PC-9 (cell line): Measurements from ENCODE around the gene NOTO.

Experiments
- EZH2 ChIP-seq: fragments of 200-600 bp; sonication (generic); IDR thresholded peaks from 2 replicates; pipeline ENCODE4 v1.8.0; 2017; ENCODE audit warnings: antibody characterized with exemption, low read depth
- TF ChIP-seq, protein P1 (sequence below): fragments of 200-600 bp; sonication (generic); conservative IDR thresholded peaks from 2 replicates; pipeline ENCODE4 v1.6.1; 2017; ENCODE audit warnings: mixed run types, antibody characterized with exemption, mild to moderate bottlenecking, moderate library complexity

GRCh38 chr2:73256618-73256922 lies 54.2 kb downstream of the NOTO start:
- TF ChIP-seq, protein P1, sequence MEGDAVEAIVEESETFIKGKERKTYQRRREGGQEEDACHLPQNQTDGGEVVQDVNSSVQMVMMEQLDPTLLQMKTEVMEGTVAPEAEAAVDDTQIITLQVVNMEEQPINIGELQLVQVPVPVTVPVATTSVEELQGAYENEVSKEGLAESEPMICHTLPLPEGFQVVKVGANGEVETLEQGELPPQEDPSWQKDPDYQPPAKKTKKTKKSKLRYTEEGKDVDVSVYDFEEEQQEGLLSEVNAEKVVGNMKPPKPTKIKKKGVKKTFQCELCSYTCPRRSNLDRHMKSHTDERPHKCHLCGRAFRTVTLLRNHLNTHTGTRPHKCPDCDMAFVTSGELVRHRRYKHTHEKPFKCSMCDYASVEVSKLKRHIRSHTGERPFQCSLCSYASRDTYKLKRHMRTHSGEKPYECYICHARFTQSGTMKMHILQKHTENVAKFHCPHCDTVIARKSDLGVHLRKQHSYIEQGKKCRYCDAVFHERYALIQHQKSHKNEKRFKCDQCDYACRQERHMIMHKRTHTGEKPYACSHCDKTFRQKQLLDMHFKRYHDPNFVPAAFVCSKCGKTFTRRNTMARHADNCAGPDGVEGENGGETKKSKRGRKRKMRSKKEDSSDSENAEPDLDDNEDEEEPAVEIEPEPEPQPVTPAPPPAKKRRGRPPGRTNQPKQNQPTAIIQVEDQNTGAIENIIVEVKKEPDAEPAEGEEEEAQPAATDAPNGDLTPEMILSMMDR, result no peak
- TF ChIP-seq EZH2, result no peak
